GM21447 (cell line): ENCODE data around the gene NOTCH1.
A peak's percentile ranks its signal among the peaks of the same experiment; 100 is the strongest.

ENCODE experiments used
- ATAC-seq: cut with Tn5 transposase; IDR thresholded peaks from one replicate; pipeline ENCODE4 v1.9.1; 2021; ENCODE audit not compliant: unreplicated experiment

The NOTCH1 gene

DNA sequence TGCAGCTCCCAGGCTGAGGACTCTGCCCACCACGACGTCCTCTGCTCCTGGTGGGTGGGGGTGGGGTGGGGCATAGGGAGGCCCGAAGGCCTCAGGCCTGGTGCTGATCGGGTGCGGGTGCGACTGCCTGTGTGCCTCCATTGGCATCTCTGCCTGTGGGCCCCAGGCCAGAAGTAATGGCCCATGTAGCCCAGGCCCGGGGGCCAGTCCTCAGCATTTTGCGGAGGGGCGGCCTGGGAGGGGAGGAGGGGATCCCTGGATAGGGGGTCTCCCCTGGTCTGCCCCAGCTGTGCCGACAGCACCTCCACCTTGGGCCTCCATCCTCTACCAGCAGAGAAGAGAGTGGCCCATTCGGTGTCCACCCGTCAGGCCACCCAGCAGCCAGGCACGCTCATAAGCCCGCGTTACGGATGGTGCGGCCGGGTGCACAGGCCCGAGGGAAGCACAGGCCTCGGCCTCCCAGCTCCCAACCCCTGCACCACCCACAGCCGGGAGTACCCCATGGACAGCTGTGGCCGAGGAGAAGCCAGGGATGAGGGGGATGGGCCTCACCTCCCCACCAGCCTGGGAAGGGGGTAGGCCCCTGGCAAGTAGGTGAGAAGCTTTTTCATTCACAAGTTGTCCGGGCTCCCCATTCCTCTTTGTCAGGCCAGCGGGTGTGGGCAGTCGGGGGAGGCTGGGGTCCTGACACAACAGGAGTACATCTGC, 1.8 kb upstream of the NOTCH1 start:
- ATAC-seq: no peak

DNA sequence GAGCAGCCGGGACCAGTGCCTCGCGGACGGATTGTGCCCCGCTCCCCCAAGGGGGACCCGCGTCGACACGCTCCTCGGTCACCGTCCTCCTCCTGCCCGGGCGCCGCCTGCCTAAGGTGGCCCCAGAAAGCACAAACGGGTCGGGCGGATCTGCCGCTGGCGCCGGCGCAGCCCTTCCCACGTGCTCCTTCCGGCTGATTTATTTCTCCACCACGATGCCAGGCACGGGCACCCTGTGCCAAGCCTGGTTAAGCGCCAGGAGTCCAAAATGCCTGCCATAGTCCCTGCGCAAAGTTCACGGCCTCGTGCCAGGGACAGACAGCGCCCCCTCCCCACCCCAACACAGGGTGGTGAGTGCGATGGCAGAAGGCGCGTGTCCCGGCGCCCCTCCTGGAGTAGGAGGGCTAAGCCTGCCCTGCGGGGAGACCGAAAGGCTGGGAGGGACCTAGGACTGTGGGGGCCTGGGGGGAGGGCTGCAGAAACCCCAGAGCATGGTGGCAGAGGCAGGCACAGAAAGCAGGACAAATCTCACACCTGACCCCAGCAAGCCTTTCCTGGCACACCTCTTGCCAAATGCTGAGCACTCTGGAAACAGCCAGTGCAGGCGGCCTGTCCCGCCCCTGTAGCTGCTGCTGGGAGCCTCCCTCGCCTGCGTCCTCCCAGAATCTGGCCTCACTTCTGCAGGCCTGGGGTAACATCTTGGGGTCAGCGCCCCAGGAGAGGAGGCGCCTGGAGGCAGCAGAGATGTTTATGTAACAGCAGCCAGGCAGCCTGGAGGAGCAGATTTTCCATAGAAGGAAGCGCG, 1.1 kb upstream of the NOTCH1 start:
- peak; percentile 2 for ATAC-seq

DNA sequence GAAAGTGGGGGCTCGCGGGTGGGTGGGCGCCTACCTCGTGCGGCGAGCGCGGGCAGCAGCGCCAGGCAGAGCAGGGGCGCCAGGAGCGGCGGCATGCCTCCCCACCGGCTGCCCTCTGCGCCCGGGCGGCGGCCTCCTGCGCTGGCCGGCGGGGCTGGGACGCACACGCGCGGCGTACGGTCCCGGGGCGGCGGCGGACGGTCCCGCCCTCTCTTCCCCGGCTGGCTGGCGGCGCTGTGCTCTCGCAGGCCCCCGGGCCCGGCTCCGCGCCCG, 220 bp downstream of the NOTCH1 start:
- no peak for ATAC-seq

DNA sequence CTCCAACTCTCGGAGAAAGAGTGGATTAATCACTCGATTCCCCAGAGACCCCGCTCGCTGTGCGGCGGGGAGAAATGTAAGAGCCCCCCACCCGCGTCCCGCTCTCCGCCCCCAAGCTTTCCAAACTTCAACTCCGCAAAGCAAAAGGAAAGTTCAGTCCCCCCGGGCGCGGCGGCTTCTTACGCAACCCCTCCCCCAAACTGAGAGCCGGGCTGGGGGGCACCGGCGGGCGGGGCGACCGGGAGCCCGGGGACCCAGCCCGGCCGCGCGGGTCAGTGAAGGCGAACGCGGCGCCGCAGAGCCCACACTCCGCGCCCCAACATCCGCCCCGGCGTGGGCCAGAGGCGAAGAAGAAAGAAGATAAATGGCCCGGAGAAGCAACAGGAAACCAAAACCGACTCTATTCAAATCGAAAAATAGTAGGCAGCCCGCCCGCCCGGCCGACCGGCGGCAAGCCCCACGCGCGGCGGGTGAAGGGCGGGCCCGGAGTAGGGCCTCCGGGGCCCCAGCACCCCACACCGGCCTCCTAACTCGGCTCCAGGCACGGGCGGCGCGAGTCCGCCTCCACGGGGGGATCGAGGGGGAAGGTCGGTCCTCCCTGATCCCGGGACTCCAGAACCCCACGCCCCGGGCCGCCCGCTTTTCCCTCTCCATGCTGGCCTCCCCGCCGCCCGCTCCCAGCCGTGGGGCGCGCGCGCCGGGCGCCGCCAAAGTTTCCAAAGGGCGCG, 720 bp downstream of the NOTCH1 start:
- ATAC-seq: no peak

DNA sequence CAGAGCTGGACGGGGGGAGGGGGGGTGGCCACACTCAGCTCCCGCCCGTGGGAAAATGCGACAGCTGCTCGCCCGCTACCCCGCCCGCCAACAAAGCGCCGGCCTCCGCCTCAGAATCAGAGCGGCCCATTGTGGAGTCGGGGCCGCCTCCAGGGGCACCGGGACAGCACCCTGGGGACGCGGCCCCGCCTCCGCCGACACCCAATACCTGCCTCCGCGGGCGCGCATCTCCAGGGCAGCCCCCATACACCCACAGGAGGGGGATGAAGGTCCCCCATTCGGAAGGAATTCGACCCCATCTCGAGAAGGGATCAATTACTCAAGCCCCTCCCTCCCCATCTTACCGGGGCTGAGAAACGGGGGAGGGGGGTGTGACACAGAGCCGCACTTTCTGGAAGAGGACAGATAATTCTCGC, 1.3 kb downstream of the NOTCH1 start:
- no peak for ATAC-seq

DNA sequence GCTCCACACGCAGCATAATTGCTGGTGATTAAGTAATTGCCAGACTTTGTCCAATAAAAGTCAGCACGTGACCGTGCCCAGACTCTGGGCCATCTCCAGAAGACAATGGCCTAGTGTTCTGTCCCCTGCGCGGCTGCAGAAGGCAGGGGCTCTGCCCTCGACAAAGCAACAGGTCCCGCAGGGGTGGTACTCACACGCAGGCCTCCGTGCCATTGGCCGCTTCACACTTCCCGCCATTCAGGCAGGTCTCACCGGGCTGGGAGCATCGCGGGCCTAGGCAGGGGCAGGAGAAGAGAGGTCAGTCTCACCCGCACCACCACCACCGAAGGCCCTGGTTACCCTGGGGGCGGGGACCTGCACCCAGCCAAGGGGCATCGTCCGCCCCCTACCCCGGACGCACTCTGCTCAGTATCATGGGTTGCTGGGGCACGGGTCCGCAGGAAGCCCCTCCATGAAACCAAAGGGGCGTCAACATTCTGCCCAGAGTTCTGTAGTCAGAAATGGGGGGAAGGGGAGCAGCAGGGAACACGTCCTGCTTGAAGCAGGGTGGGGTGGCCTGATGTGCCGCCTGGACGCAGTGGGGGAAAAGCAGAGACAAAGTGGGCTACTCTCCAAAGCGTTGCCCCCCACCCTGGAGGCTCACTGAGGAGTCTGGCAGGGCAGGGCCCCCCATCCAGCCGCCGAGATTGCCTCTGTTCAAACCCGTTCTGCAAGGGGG, 1.9 kb downstream of the NOTCH1 start:
- ATAC-seq: no peak

DNA sequence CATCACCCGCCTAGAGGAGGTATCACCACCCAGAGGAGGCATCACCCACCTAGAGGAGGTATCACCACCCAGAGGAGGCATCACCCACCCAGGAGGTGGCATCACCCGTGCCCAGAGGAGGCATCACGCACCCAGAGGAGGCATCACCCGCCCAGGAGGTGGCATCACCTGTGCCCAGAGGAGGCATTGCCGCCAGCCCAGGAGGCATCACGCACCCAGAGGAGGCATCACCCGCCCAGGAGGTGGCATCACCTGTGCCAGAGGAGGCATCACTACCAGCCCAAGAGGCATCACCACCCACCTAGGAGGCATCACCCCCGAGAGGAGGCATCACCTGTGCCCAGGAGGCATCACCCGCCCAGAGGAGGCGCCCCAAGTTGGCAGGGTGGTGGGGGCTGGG, 2.6 kb downstream of the NOTCH1 start:
- ATAC-seq: no peak

DNA sequence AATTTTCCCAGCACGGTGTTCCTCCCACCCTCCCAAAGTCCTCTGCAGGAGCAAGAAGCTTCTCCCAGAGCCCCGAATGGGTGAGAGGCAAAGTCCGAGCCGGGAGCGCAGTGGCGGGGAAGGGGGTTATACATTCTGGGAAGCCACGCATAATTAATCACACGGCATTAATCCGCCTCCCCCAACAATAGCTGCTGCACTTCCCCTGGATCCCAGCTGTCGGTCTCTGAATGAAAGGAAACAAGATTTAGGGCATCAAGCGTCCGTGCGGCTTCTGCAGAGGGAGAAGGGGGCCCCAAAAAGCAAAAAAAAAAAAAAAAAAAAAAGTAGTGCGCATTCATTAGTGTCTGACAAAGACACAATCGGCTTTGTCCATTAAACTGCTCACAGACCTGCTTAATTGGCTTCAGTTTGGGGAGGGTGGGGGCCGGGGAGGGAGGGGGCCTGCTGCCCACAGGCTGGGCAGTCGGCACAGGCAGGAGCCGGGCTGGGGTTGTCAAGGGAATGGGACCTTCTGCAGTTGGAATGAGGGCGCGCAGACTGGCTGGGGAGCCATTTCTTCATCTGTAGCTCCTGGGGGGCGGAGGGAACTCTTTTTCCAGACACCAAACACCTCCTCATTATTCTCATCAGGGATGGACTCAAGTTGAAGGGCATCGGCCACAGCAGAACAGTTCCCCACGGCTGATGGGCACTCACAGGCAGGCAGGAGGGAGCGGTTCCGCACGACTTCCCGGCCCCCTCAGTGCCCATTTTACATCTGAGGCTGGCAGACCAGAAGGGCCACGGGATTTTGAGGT, 3.4 kb downstream of the NOTCH1 start:
- no peak for ATAC-seq

DNA sequence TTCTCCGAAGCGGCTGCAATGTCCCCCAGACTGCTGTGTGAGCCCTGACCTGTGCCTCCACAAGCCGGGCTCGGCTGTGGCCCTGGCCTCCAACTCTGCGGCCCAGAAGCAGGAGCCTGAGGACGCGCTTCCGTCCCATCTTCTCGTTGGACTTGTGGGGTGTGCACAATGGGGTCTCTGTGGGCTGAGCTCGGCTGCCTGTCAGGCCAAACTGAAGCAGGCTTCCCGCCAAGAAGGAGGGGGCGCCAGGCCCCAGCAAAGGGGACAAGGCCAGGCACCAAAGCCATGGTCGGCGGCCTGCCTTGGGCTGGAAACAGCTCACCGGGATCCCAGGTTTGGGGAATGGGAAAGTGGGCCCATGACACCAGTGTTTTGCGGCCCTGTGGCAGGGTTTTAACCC, 4.1 kb downstream of the NOTCH1 start:
- no peak for ATAC-seq

DNA sequence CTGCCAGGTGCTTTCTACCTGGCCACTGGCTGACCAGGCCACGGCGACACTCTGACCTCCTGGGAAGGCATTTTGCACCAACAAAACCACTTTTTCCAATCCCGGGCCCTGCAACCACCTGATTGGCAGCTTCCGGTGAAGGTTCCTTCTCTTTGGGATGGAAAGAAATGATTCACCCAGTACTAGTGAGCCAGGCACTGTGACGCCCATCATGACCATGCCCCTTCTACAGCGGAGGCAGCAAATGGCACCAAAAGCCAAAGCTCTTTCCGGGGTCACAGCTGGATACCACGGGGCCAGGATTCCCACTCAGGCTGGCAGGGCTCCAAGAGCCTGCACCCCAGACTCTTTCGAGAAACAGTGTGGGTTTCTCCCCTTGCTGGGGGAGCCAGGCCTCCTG, 4.7 kb downstream of the NOTCH1 start:
- no peak for ATAC-seq

DNA sequence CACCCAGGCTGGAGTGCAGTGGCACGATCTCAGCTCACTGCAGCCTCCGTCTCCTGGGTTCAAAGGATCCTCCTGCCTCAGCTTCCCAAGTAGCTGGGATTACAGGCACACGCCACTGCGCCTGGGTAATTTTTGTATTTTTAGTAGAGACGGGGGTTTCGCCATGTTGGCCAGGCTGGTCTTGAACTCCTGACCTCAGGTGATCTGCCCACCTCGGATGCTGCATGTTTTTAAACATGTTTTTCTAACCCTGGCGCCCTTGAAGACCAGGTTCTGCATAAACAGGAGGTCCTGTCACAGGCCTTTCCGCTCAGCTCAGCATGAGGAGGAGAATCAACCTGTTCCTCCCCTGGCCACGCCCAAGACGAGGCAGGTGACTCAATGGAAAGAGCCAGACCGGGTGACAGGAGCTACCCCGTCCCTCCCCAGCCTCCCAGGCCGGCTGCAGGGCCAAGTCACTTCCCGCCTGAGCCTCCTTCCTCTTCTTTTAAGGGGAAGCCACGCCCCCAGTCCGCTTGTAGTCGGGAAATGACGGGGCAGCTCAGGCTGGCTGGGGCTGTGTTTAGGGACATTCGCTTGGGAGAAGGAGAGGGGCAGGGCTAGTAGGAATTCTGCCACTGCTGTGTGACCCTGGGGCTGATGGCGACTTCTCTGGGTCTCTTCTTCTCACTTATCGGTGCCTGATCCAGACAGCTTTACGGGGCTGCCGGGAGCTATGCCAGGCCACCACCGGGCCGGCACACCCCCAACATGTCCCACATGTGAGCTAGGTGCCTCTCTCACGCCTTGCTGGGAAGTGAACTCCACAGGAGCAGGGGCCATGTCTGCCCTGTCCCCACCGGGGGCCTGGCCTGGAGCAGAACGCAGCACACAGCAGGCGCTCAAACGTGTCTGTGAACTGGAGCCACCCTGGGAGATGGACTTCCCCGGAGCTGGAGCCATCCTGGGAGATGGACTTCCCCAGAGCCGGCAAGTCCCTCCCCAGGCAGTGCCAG, 6.1 kb downstream of the NOTCH1 start:
- peak; percentile 57 for ATAC-seq

DNA sequence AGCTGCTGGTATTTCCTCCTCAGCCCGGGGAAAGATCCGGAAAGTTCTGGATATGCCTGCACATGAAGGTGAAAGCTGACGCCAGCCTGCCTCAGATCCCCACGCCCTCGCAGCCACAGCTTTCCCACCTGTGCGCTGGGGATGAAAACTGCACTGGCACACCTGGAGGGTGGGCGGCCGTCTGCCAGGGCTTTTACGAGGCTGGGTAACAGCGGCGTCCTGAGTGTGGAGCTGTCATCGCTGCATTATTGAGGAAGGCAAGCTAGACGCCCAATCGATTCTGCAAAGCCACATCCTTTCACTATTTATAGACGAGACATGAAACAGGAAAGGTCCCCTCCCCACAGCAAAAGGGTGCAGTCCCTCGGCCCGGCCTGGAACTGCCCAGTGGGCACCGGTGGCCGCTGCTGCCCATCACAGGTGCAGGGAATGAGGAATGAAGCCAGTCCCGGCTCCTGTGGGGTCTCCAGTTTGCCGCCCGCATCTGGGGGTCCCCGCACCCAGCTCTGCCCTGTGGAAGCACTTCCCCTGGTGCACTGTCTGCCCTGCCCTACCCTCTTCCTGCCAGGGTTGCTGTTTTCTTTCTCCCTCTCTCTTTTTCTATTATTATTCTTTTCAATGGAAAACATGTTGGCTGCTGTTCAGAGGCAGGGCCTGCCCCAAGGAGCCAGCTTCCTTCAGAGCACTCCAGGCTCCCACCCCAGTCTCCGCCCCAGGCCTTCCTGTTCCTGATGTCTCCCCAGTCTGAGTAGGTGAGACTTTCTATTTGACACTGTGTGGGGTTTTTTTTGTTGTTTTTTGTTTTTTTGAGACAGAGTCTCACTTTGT, 7.0 kb downstream of the NOTCH1 start:
- ATAC-seq: peak; percentile 40

DNA sequence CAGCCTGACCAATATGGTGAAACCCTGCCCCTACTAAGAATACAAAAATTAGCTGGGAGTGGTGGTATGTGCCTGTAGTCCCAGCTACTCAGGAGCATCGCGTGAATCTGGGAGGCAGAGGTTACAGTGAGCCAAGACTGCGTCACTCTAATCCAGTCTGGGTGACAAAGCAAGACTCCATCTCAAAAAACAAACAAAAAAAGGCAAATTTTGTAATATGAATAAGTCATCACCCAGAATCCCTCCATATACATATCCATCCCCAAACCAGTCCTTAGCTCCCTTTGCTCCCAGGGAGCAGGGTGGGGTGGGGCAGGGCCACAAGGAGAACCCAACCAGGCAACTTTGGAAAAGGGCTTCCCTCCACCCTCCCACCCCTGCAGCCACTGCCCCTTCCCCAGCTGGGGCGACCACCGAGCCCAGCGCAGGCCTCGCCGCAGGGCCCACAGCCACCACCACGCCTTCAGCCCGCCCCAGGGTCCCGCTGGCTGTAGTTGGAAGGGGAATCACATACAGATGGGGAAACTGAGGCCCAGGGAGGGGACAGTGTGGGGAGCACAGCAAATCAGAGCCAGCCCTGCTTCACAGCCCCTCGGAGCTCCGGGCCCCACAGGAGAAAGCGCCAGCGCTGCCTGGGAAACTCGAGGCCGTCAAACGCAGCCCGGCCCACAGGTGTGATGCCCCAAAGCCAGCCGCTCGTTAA, 7.8 kb downstream of the NOTCH1 start:
- no peak for ATAC-seq

DNA sequence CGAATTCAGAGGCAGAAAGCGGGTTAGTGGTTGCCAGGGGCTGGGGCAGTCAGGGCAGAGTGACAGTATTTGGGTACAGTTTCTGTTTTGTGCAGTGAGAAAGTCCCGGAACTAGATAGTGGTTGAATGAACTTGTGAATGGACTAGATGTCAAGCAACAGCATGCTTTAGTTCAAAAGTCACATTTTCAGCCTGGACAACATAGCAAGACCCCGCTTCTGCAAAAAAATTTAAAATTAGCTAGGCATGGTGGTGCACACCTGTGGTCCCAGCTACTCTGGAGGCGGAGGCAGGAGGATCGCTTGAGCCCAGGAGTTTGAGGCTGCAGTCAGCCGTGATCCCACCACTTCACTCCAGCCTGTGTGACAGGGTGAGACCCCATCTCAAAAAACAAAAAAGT, 8.4 kb downstream of the NOTCH1 start:
- ATAC-seq: no peak

DNA sequence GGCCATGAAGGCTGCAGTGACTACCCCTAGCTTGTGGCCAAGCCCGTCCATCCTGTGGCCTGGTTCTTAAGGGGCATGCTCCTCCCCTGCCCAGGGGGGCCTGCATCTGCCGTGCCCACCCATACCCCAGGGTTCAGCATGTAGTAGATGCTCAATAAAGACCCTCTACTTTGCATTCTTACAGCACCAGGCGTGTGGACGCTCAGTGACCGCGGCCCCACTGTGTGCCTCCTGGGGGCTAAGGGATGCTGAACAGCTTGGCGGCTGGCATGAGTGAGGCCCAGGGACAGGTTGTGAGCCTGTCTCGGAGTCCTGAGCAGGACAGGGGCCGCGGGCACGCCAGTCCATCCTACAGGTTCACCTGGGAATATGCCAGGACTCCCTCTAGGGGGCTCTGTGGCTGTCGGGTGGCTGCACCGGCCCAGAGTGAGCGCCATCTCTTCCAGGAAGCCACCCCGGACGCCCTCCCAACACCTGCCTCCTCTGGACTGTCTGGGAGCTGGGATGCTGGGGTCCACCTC, 9.1 kb downstream of the NOTCH1 start:
- ATAC-seq: no peak

DNA sequence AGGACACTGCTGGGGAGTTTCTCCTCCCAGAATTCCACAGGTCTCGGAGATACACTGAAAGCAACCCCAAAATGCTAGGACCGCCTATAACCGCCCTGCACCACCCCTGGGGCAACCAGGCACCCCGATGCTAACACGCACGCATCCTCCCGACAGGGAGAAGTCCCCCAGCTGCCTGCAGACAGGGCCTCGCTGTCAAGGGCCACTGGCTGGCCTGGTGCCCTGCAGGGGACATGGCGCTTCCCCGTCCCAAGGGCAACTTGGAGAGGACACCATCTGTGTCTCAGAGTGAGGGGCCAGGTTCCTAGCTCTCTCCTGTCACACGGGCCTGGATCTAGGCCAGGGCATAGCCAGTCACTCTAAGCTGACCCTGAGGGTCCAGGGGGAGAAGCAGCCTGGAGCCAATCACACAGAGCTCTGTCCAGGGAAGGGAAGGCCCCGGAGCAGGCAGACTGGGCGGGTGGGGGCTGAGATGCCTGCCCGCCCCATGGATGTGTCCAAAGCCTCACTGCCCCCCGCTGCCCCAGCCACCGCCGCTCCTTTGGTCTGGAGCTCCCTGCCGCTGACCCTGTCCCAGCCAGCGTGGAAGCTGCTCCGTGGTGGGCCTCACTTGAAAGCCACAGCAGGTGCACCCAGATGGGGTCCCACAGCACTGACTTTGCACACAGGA, 9.7 kb downstream of the NOTCH1 start:
- no peak for ATAC-seq

DNA sequence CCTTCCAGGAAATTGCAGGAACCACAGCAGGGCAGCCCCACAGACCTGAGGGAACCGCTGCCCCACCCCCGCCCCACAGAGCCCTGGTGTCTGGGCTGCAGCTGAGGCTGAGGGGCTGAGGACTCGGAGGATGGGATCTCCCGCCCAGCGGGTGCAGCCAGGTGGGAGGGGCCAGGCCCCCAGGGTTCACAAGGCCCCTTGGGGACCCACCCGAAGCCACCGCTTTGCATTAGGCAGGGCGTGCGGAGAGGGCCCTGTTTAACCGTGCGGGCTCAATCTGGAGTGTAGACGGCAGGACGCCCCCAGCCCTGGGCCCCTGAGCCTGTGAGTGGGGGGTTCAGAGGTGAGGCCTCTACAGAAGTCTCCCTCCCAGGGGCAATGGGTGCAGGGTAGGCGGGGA, 10.8 kb downstream of the NOTCH1 start:
- no peak for ATAC-seq
